ENCODE measurements around the gene MICU1. TPM values are rescaled to one million over a fixed set of nuclear protein-coding genes. Genes with fewer than 3 reads are reported as not detected.

Gene MICU1
- total RNA-seq, 1 donor from 2014 or later = 28.7 TPM

DNA sequence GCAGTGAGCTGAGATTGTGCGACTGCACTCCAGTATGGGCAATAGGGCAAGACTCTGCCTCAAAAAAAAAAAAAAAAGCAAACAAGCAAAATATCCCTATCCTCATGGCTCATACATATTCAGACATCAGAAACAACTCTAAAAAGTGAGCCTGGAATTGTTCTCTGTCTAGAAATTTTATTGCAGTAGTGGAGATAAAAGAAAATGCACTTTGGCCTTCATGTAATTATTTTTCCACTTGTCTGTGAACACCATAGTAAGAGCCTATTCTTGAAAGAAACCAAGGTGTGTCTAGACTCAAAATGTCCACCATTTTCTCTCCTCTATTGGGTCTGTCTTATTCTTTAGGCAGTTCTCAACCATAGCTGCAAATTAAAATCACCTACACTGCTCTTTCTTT is 35.6 kb upstream of the MICU1 start:
- no peaks in the 10 kb centered on the region for H3K27me3 Mint-ChIP-seq (ENCODE audit: low read depth, unreplicated experiment)
- Histone ChIP-seq H3K9ac (ENCODE audit: low read length) (no peak overlapping the region), H3K27ac (ENCODE audit: low read depth, low read length) (no peak overlapping the region), H3K4me1 (ENCODE audit: insufficient read depth, low read length) (no peaks in the 10 kb centered on the region), H3K4me2 (ENCODE audit: low read length) (no peak overlapping the region), H2AFZ (ENCODE audit: low read depth, low read length) (no peak overlapping the region), H3K9me3 (ENCODE audit: insufficient read depth, low read depth, low read length) (no peaks in the 10 kb centered on the region), H4K20me1 (ENCODE audit: insufficient read depth, low read length) (no peaks in the 10 kb centered on the region), H3K36me3 (ENCODE audit: insufficient read depth, low read length) (no peaks in the 10 kb centered on the region), H3K4me3 (ENCODE audit: insufficient read depth, low read depth, low read length) (no peak overlapping the region), H3K27me3 (ENCODE audit: insufficient read depth, low read length) (no peaks in the 10 kb centered on the region), H3K79me2 (ENCODE audit: insufficient read depth, low read length) (no peaks in the 10 kb centered on the region)
- no peak for TF ChIP-seq EZH2 (IDR thresholded peaks at IDR 0.05; ENCODE audit: insufficient read depth, low read length)
- TF ChIP-seq, protein P1, sequence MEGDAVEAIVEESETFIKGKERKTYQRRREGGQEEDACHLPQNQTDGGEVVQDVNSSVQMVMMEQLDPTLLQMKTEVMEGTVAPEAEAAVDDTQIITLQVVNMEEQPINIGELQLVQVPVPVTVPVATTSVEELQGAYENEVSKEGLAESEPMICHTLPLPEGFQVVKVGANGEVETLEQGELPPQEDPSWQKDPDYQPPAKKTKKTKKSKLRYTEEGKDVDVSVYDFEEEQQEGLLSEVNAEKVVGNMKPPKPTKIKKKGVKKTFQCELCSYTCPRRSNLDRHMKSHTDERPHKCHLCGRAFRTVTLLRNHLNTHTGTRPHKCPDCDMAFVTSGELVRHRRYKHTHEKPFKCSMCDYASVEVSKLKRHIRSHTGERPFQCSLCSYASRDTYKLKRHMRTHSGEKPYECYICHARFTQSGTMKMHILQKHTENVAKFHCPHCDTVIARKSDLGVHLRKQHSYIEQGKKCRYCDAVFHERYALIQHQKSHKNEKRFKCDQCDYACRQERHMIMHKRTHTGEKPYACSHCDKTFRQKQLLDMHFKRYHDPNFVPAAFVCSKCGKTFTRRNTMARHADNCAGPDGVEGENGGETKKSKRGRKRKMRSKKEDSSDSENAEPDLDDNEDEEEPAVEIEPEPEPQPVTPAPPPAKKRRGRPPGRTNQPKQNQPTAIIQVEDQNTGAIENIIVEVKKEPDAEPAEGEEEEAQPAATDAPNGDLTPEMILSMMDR (IDR thresholded peaks at IDR 0.05; ENCODE audit: insufficient read depth, low read depth, low read length) = no peak
- no peak overlapping the region for H3K4me3 Mint-ChIP-seq (ENCODE audit: unreplicated experiment)
- no peak overlapping the region for H3K27ac Mint-ChIP-seq (ENCODE audit: unreplicated experiment)
- no peaks in the 10 kb centered on the region for H3K36me3 Mint-ChIP-seq (ENCODE audit: low read depth, unreplicated experiment)
- H3K9me3 Mint-ChIP-seq (ENCODE audit: unreplicated experiment) = no peaks in the 10 kb centered on the region
- FAIRE-seq (no peak), DNase-seq (ENCODE audit: low read depth) (no peak)
- peaks cover 4% of the 10 kb centered on the region for H3K4me1 Mint-ChIP-seq (ENCODE audit: low read depth, unreplicated experiment)

DNA sequence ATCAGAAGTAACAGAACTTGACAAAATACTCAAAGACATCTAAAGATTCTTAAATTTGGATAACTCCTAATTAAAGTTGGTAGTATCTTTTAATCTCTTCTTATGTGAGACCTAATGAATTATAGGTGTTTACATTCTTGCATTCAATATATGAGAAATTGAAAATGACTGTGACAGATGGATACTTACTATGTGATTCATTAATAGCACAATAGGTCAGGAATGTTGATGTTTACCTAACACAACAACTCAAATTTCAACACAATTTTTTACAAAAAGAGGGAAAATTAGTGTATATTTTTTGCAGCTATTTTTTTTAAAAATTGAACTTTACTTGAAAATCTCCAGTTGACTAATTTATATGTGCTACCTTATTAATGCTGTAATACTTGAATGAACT is 34.3 kb upstream of the MICU1 start:
- Histone ChIP-seq H3K4me1 (ENCODE audit: insufficient read depth, low read length) (no peaks in the 10 kb centered on the region), H3K4me3 (ENCODE audit: insufficient read depth, low read depth, low read length) (no peak overlapping the region), H2AFZ (ENCODE audit: low read depth, low read length) (no peak overlapping the region), H4K20me1 (ENCODE audit: insufficient read depth, low read length) (no peaks in the 10 kb centered on the region), H3K27ac (ENCODE audit: low read depth, low read length) (no peak overlapping the region), H3K36me3 (ENCODE audit: insufficient read depth, low read length) (no peaks in the 10 kb centered on the region), H3K79me2 (ENCODE audit: insufficient read depth, low read length) (no peaks in the 10 kb centered on the region), H3K9ac (ENCODE audit: low read length) (no peak overlapping the region), H3K4me2 (ENCODE audit: low read length) (no peak overlapping the region), H3K9me3 (ENCODE audit: insufficient read depth, low read depth, low read length) (no peaks in the 10 kb centered on the region), H3K27me3 (ENCODE audit: insufficient read depth, low read length) (no peaks in the 10 kb centered on the region)
- Mint-ChIP-seq H3K4me3 (ENCODE audit: unreplicated experiment) (no peak overlapping the region), H3K9me3 (ENCODE audit: unreplicated experiment) (no peaks in the 10 kb centered on the region), H3K36me3 (ENCODE audit: low read depth, unreplicated experiment) (no peaks in the 10 kb centered on the region), H3K27ac (ENCODE audit: unreplicated experiment) (no peak overlapping the region), H3K27me3 (ENCODE audit: low read depth, unreplicated experiment) (no peaks in the 10 kb centered on the region), H3K4me1 (ENCODE audit: low read depth, unreplicated experiment) (peaks cover 4% of the 10 kb centered on the region)
- DNase-seq (ENCODE audit: low read depth) = no peak
- TF ChIP-seq, protein P1 (IDR thresholded peaks at IDR 0.05; ENCODE audit: insufficient read depth, low read depth, low read length) = no peak
- no peak for TF ChIP-seq EZH2 (IDR thresholded peaks at IDR 0.05; ENCODE audit: insufficient read depth, low read length)
- FAIRE-seq = no peak

DNA sequence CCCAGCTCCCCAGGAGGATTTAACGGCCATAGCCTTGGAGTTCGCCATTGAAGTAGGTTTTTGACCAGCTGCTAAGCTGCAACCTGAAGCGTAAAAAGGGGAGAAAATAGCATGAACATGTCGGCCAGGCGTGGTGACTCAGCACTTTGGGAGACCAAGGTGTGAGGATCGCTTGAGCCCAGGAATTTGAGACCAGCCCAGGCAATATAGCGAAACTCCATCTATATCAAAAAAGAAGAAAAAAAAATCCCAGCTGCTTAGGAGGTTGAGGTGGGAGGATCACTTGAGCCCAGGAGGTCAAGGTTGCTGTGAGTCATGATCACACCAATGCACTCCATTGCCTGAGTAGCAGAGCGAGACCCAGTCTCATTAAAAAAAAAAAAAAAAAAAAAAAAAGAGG is 33.8 kb upstream of the MICU1 start:
- Histone ChIP-seq H3K4me3 (ENCODE audit: insufficient read depth, low read depth, low read length) (no peak overlapping the region), H3K79me2 (ENCODE audit: insufficient read depth, low read length) (no peaks in the 10 kb centered on the region), H3K36me3 (ENCODE audit: insufficient read depth, low read length) (no peaks in the 10 kb centered on the region), H3K4me1 (ENCODE audit: insufficient read depth, low read length) (no peaks in the 10 kb centered on the region), H3K27me3 (ENCODE audit: insufficient read depth, low read length) (no peaks in the 10 kb centered on the region), H3K4me2 (ENCODE audit: low read length) (no peak overlapping the region), H3K9me3 (ENCODE audit: insufficient read depth, low read depth, low read length) (no peaks in the 10 kb centered on the region), H4K20me1 (ENCODE audit: insufficient read depth, low read length) (no peaks in the 10 kb centered on the region), H3K9ac (ENCODE audit: low read length) (no peak overlapping the region), H3K27ac (ENCODE audit: low read depth, low read length) (no peak overlapping the region), H2AFZ (ENCODE audit: low read depth, low read length) (no peak overlapping the region)
- DNase-seq (ENCODE audit: low read depth) (no peak), FAIRE-seq (no peak)
- TF ChIP-seq EZH2 (IDR thresholded peaks at IDR 0.05; ENCODE audit: insufficient read depth, low read length) = no peak
- TF ChIP-seq, protein P1 (IDR thresholded peaks at IDR 0.05; ENCODE audit: insufficient read depth, low read depth, low read length) = no peak
- Mint-ChIP-seq H3K27ac (ENCODE audit: unreplicated experiment) (no peak overlapping the region), H3K27me3 (ENCODE audit: low read depth, unreplicated experiment) (no peaks in the 10 kb centered on the region), H3K36me3 (ENCODE audit: low read depth, unreplicated experiment) (no peaks in the 10 kb centered on the region), H3K4me1 (ENCODE audit: low read depth, unreplicated experiment) (peaks cover 4% of the 10 kb centered on the region), H3K4me3 (ENCODE audit: unreplicated experiment) (no peak overlapping the region), H3K9me3 (ENCODE audit: unreplicated experiment) (no peaks in the 10 kb centered on the region)

Data from astrocyte (in vitro differentiated cells and primary cell).